CD4-positive, alpha-beta memory T cell (primary cell): Measurements from ENCODE around the gene FBXO31. TPM values are rescaled to one million over a fixed set of nuclear protein-coding genes. Genes with fewer than 3 reads are reported as not detected.
A peak's percentile ranks its signal among the peaks of the same experiment; 100 is the strongest.

ENCODE experiments used
- CTCF ChIA-PET: fragments of 350-600 bp; sonication (Branson Sonifier 250); formaldehyde crosslinking; loops from one replicate; lab custom pipeline; 2021; ENCODE audit warnings: inconsistent platforms; ENCODE audit not compliant: partially characterized antibody; lab: Charles Lee
- POLR2A ChIA-PET: fragments of 350-600 bp; sonication (Branson Sonifier 250); formaldehyde crosslinking; loops from one replicate; lab custom pipeline; 2021; ENCODE audit not compliant: partially characterized antibody; lab: Charles Lee
- DNase-seq, 5 donors: peaks; one replicate each; pipeline versions ENCODE4 v3.0.0 to v3.0.0-alpha.2; 2020 to 2022; ENCODE audit warnings: mixed read lengths in 1 of 5
- H3K27ac ChIP-seq: one replicate; pipeline ENCODE4 v1.7.0; 2013; ENCODE audit warnings: low read depth, low read length
- H3K27me3 ChIP-seq: 2 replicates; pipeline ENCODE4 v1.7.0; 2013; ENCODE audit warnings: mild to moderate bottlenecking, low read length, moderate library complexity; ENCODE audit not compliant: insufficient read depth
- H3K36me3 ChIP-seq: 2 replicates; pipeline ENCODE4 v1.7.0; 2013; ENCODE audit warnings: mild to moderate bottlenecking, low read length, moderate library complexity; ENCODE audit not compliant: insufficient read depth
- H3K4me1 ChIP-seq: 2 replicates; pipeline ENCODE4 v1.7.0; 2013; ENCODE audit warnings: mild to moderate bottlenecking, low read length, moderate library complexity; ENCODE audit not compliant: insufficient read depth
- H3K4me3 ChIP-seq, 2 donors: one replicate each; pipeline ENCODE4 v1.7.0; 2013; ENCODE audit warnings: low read length in 2 of 2, mild to moderate bottlenecking in 1 of 2
- H3K9me3 ChIP-seq, 2 donors: one replicate each; pipeline ENCODE4 v1.7.0; 2013; ENCODE audit warnings: low read length in 2 of 2, control low read depth in 1 of 2; ENCODE audit not compliant: control insufficient read depth in 1 of 2
- H3K27ac Mint-ChIP-seq, 7 donors: one replicate each; pipeline ENCODE4 v1.8.0; 2020 to 2021; ENCODE audit warnings: mixed read lengths in 7 of 7, mild to moderate bottlenecking in 6 of 7, inconsistent platforms in 3 of 7, moderate library complexity in 3 of 7
- H3K27me3 Mint-ChIP-seq, 2 donors: one replicate each; pipeline ENCODE4 v1.8.0; 2020 to 2021; ENCODE audit warnings: mixed read lengths in 2 of 2
- H3K36me3 Mint-ChIP-seq, 2 donors: one replicate each; pipeline ENCODE4 v1.8.0; 2020 to 2021; ENCODE audit warnings: mixed read lengths in 2 of 2, inconsistent platforms in 1 of 2, mild to moderate bottlenecking in 1 of 2
- H3K4me1 Mint-ChIP-seq, 4 donors: one replicate each; pipeline ENCODE4 v1.8.0; 2020 to 2021; ENCODE audit warnings: mixed read lengths in 4 of 4, mild to moderate bottlenecking in 1 of 4
- H3K4me3 Mint-ChIP-seq, 8 donors: one replicate each; pipeline ENCODE4 v1.8.0; 2020 to 2021; ENCODE audit warnings: mixed read lengths in 8 of 8, mild to moderate bottlenecking in 7 of 8, moderate library complexity in 6 of 8, inconsistent platforms in 3 of 8
- H3K9me3 Mint-ChIP-seq, 8 donors: one replicate each; pipeline ENCODE4 v1.8.0; 2020 to 2021; ENCODE audit warnings: mixed read lengths in 8 of 8, mild to moderate bottlenecking in 5 of 8, inconsistent platforms in 3 of 8, moderate library complexity in 1 of 8
- intact Hi-C: fragments of 100-400 bp; cut with micrococcal nuclease; formaldehyde crosslinking; loops from one replicate; pipeline ENCODE4 v1.15.1; 2023
- polyA plus RNA-seq, 2 donors: library from polyadenylated mRNA; unstranded; fragments of 300-500 nt; fragmentation: Illumina TruSeq; gene quantifications; one replicate each; pipeline ENCODE4 v1.2.3, GENCODE V29; 2021
- total RNA-seq, 2 experiments: library from RNA; stranded (reverse); gene quantifications; one replicate each; pipeline ENCODE4 v1.2.3, GENCODE V29; 2021

The FBXO31 gene
- total and polyA plus RNA-seq, 4 experiments from 2014 or later, result 22.9 to 44.6 (median 34.5) TPM

- ChIA-PET POLR2A (interaction anchor here (1.0 to 1.4 kb wide), 3 partner anchors 10 to 23 kb away, joined by 3 to 4 read pairs (median 3); partner anchors contain the start of gene FBXO31), CTCF (interaction anchor here (1.0 kb wide), 1 partner anchor 12 kb away, joined by 6 read pairs; no protein-coding TSS in a partner anchor)
- Histone ChIP-seq H3K9me3 (no peaks in the 10 kb centered on the region), H3K27me3 (no peaks in the 10 kb centered on the region), H3K4me1 (no peaks in the 10 kb centered on the region), H3K36me3 (peaks cover 32% of the 10 kb centered on the region), H3K4me3 (no peak overlapping the region), H3K27ac (no peak overlapping the region)
- DNase-seq, result no peak
- intact Hi-C loops, result no loop called here
- H3K9me3 Mint-ChIP-seq, result no peaks in the 10 kb centered on the region
- peaks cover 12 to 65% of the 10 kb centered on the region in 2 donors for H3K36me3 Mint-ChIP-seq
- H3K27me3 Mint-ChIP-seq, result no peaks in the 10 kb centered on the region
- H3K4me3 Mint-ChIP-seq, result no peak overlapping the region
- peak overlapping the region in 3 of 7 donors; percentile 18 to 61 (median 48) for H3K27ac Mint-ChIP-seq
- H3K4me1 Mint-ChIP-seq, result peaks cover 0 to 3% (median 0%) of the 10 kb centered on the region in 4 donors
Measured at GRCh38 chr16:87406495-87407088, 23.0 kb upstream of the FBXO31 start.

GRCh38 chr16:87404764-87405625 lies 21.4 kb upstream of the FBXO31 start:
- no peaks in the 10 kb centered on the region for H3K9me3 ChIP-seq
- intact Hi-C loops, result no loop called here
- H3K27ac ChIP-seq, result no peak overlapping the region
- ChIA-PET CTCF (interaction anchor here (1.0 to 1.4 kb wide), 2 partner anchors 9 to 231 kb away, joined by 3 to 4 read pairs; no protein-coding TSS in a partner anchor), POLR2A (no interaction called here)
- no peak for DNase-seq
- no peaks in the 10 kb centered on the region for H3K27me3 ChIP-seq
- H3K4me3 ChIP-seq, result no peak overlapping the region
- H3K27me3 Mint-ChIP-seq, result no peaks in the 10 kb centered on the region
- H3K4me1 Mint-ChIP-seq, result peaks cover 0 to 3% (median 0%) of the 10 kb centered on the region in 4 donors
- no peaks in the 10 kb centered on the region for H3K4me1 ChIP-seq
- H3K36me3 ChIP-seq, result peaks cover 38% of the 10 kb centered on the region
- no peaks in the 10 kb centered on the region for H3K9me3 Mint-ChIP-seq
- peak overlapping the region in 2 of 7 donors; percentile 36 to 59 for H3K27ac Mint-ChIP-seq
- H3K36me3 Mint-ChIP-seq, result peaks cover 12 to 67% of the 10 kb centered on the region in 2 donors
- H3K4me3 Mint-ChIP-seq, result no peak overlapping the region

GRCh38 chr16:87395181-87395842 lies 11.7 kb upstream of the FBXO31 start:
- Histone ChIP-seq H3K27me3 (no peaks in the 10 kb centered on the region), H3K4me1 (peaks cover 44% of the 10 kb centered on the region), H3K9me3 (no peaks in the 10 kb centered on the region), H3K27ac (peak overlapping the region; percentile 1), H3K36me3 (peaks cover 11% of the 10 kb centered on the region), H3K4me3 (no peak overlapping the region)
- Mint-ChIP-seq H3K4me1 (peaks cover 31 to 63% (median 43%) of the 10 kb centered on the region in 4 donors), H3K27ac (peak overlapping the region in 5 of 7 donors; percentile 12 to 94 (median 19)), H3K9me3 (no peaks in the 10 kb centered on the region), H3K4me3 (peak overlapping the region in 2 of 8 donors; percentile 20 to 32), H3K36me3 (peaks cover 11 to 40% of the 10 kb centered on the region in 2 donors), H3K27me3 (no peaks in the 10 kb centered on the region)
- intact Hi-C loops, result no loop called here
- CTCF ChIA-PET, result interaction anchor here (0.7 to 4.9 kb wide), 7 partner anchors 10 to 385 kb away, joined by 3 to 42 read pairs (median 6); partner anchors contain the start of genes C16orf95 and FBXO31
- DNase-seq, result no peak
- POLR2A ChIA-PET, result interaction anchor here (1.4 to 5.3 kb wide), 3 partner anchors 12 to 78 kb away, joined by 4 to 105 read pairs (median 32); partner anchors contain the start of genes C16orf95 and FBXO31

GRCh38 chr16:87393680-87394055 lies 10.1 kb upstream of the FBXO31 start:
- Histone ChIP-seq H3K27me3 (no peaks in the 10 kb centered on the region), H3K27ac (peak overlapping the region; percentile 82), H3K36me3 (peaks cover 2% of the 10 kb centered on the region), H3K9me3 (no peaks in the 10 kb centered on the region), H3K4me3 (peak overlapping the region in 1 of 2 donors; percentile 81), H3K4me1 (peaks cover 47% of the 10 kb centered on the region)
- Mint-ChIP-seq H3K27me3 (no peaks in the 10 kb centered on the region), H3K4me1 (peaks cover 32 to 62% (median 47%) of the 10 kb centered on the region in 4 donors), H3K36me3 (peaks cover 0 to 28% of the 10 kb centered on the region in 2 donors), H3K9me3 (no peaks in the 10 kb centered on the region), H3K4me3 (peak overlapping the region; percentile 88 to 98 (median 94)), H3K27ac (peak overlapping the region; percentile 88 to 96 (median 94))
- no peak for DNase-seq
- ChIA-PET CTCF (interaction anchor here (0.6 to 4.9 kb wide), 12 partner anchors 10 to 373 kb away, joined by 3 to 42 read pairs (median 6); partner anchors contain the start of genes C16orf95 and FBXO31), POLR2A (interaction anchor here (1.1 to 5.3 kb wide), 3 partner anchors 10 to 243 kb away, joined by 4 to 105 read pairs (median 32); partner anchors contain the start of genes C16orf95 and FBXO31)
- intact Hi-C loops, result loop anchor here (1.0 to 5.0 kb wide), 7 partner anchors 48 to 1059 kb away; partner anchors contain the start of genes C16orf95, KLHDC4 and ZFPM1

GRCh38 chr16:87392821-87393679 lies 9.5 kb upstream of the FBXO31 start:
- DNase-seq, result peak; percentile 31 to 60 (median 39)
- intact Hi-C loops, result loop anchor here (1.0 to 5.0 kb wide), 4 partner anchors 10 to 1059 kb away; partner anchors contain the start of genes FBXO31, KLHDC4 and ZFPM1
- Histone ChIP-seq H3K36me3 (no peaks in the 10 kb centered on the region), H3K9me3 (no peaks in the 10 kb centered on the region), H3K27ac (peak overlapping the region; percentile 82), H3K4me3 (peak overlapping the region; percentile 44 to 81), H3K27me3 (no peaks in the 10 kb centered on the region), H3K4me1 (peaks cover 52% of the 10 kb centered on the region)
- Mint-ChIP-seq H3K27me3 (no peaks in the 10 kb centered on the region), H3K4me1 (peaks cover 35 to 62% (median 50%) of the 10 kb centered on the region in 4 donors), H3K27ac (peak overlapping the region; percentile 88 to 96 (median 94)), H3K9me3 (no peaks in the 10 kb centered on the region), H3K4me3 (peak overlapping the region; percentile 88 to 98 (median 94)), H3K36me3 (peaks cover 0 to 24% of the 10 kb centered on the region in 2 donors)
- CTCF ChIA-PET, result interaction anchor here (1.0 to 4.9 kb wide), 4 partner anchors 9 to 77 kb away, joined by 4 to 42 read pairs (median 36); partner anchors contain the start of genes C16orf95 and FBXO31
- POLR2A ChIA-PET, result interaction anchor here (0.6 to 5.3 kb wide), 3 partner anchors 10 to 373 kb away, joined by 4 to 105 read pairs (median 32); partner anchors contain the start of genes C16orf95, FBXO31 and KLHDC4
